HL-60 (cell line): ENCODE results near the gene FLT4.

ENCODE experiments used
- DNase-seq, 2 experiments: peaks; one replicate each; pipeline ENCODE4 v3.0.0-alpha.2; 2010 to 2020; ENCODE audit warnings: low read depth in 1 of 2, low spot score in 1 of 2
- H3K27ac ChIP-seq: fragments of 250-450 bp; sonication (Bioruptor Pico); replicated peaks from 2 replicates; pipeline ENCODE4 v1.5.1; 2020; ENCODE audit warnings: mild to moderate bottlenecking, moderate library complexity
- H3K27me3 ChIP-seq: fragments of 250-450 bp; sonication (Bioruptor Pico); 2 replicates; pipeline ENCODE4 v1.5.1; 2021; ENCODE audit warnings: mild to moderate bottlenecking, moderate library complexity; ENCODE audit not compliant: insufficient read depth, poor library complexity, severe bottlenecking
- H3K4me3 ChIP-seq: replicated peaks from 2 replicates; pipeline ENCODE4 v1.5.1; 2011; ENCODE audit warnings: mild to moderate bottlenecking, control low read depth, low read length; ENCODE audit not compliant: insufficient read depth
- CTCF ChIP-seq: IDR thresholded peaks from one replicate; pipeline ENCODE4 v1.5.1; 2011; ENCODE audit warnings: low read length, control low read depth, inconsistent platforms; ENCODE audit not compliant: insufficient read depth
- GABPA ChIP-seq: IDR thresholded peaks from 2 replicates; pipeline ENCODE4 v1.6.1; 2012; ENCODE audit warnings: low read depth
- POLR2AphosphoS5 ChIP-seq: IDR thresholded peaks from 2 replicates; pipeline ENCODE4 v1.6.1; 2012; ENCODE audit warnings: low read depth
- REST ChIP-seq: IDR thresholded peaks from 2 replicates; pipeline ENCODE4 v1.6.1; 2012; ENCODE audit warnings: low read depth; ENCODE audit not compliant: insufficient replicate concordance
- SPI1 ChIP-seq: IDR thresholded peaks from 2 replicates; pipeline ENCODE4 v1.6.1; 2012; ENCODE audit warnings: low read depth, mild to moderate bottlenecking, borderline replicate concordance

Gene FLT4

GRCh38 chr5:180633283-180634177, 15.9 kb downstream of the FLT4 start:
- Histone ChIP-seq H3K27me3 (no peaks in the 10 kb centered on the region), H3K27ac (no peak overlapping the region), H3K4me3 (no peak overlapping the region)

DNA sequence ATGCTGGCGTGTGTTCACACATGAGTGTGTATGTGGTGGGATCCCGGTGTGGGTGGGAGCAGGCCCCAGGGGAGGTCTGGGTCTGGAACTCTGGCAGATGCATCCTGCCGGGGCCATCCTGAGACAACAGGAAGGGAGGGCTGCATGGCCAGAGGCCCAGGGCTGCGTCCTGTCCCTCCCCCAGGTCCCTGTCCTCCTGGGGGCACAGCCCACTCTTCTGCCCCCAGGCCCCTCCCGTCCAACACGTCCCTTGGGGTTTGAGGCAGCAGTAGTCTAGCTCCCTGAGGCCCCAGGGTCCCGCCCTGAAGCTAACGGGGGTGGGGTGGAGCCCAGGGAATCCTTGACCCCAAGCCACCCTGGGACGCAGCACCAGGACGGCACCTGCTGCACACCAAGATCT, 16.6 kb downstream of the FLT4 start:
- no peak overlapping the region for H3K27ac ChIP-seq
- no peak for DNase-seq
- no peak for TF ChIP-seq POLR2AphosphoS5
- no peak for TF ChIP-seq CTCF
- no peak for TF ChIP-seq SPI1
- no peak for TF ChIP-seq REST
- no peak for TF ChIP-seq GABPA
- H3K27me3 ChIP-seq: no peaks in the 10 kb centered on the region
- H3K4me3 ChIP-seq: no peak overlapping the region

More at GRCh38 chr5:180633283-180634177, 15.9 kb downstream of the FLT4 start:
- TF ChIP-seq POLR2AphosphoS5 (no peak), REST (no peak), GABPA (no peak), CTCF (no peak), SPI1 (no peak)
- no peak for DNase-seq

- Histone ChIP-seq H3K27ac (no peak overlapping the region), H3K4me3 (no peak overlapping the region), H3K27me3 (no peaks in the 10 kb centered on the region)
- TF ChIP-seq GABPA: no peak
- no peak for TF ChIP-seq SPI1
- TF ChIP-seq CTCF: no peak
- TF ChIP-seq REST: no peak
- TF ChIP-seq POLR2AphosphoS5: no peak
- no peak for DNase-seq
Observed at GRCh38 chr5:180631549-180632383, 17.6 kb downstream of the FLT4 start.
